ENCODE measurements around the gene TVP23B. TPM values are rescaled to one million over a fixed set of nuclear protein-coding genes. Genes with fewer than 3 reads are reported as not detected.
"Not testable (repeated sequence)": the region's sequence is repeated elsewhere in the genome, so short reads cannot be mapped to it uniquely, and the experiment has no call there.

Gene TVP23B
- total RNA-seq (10 to 100 TPM; 16.8 to 26.3 (median 21.9) TPM), polyA plus RNA-seq (10 to 100 TPM; 14.4 to 37.5 TPM)

GRCh38 chr17:18780991-18781718 is at the start of gene TVP23B:
Gene TVP23B, plus strand, starts transcription at chr17:18781183. Its CDS starts 111 bp downstream, at chr17:18781294.
- intact Hi-C loops (cut with DNase I); H3K9me3 ChIP-seq; H3K36me3 ChIP-seq; FAIRE-seq; H3K4me1 ChIP-seq; H3K27me3 ChIP-seq: not testable (repeated sequence)
- Histone ChIP-seq H3K27ac (peak within 1 kb of the TSS; percentile 51 to 86 (median 68)), H3K4me3 (peak within 1 kb of the TSS; percentile 28 to 56 (median 44))
- WGBS, 2 donors, result 1% methylated on average over 35 to 53 of the region's 56 CpGs
- ATAC-seq (peak; percentile 98 to 99 (median 99)), DNase-seq (peak; percentile 96 to 99 (median 97))

DNA sequence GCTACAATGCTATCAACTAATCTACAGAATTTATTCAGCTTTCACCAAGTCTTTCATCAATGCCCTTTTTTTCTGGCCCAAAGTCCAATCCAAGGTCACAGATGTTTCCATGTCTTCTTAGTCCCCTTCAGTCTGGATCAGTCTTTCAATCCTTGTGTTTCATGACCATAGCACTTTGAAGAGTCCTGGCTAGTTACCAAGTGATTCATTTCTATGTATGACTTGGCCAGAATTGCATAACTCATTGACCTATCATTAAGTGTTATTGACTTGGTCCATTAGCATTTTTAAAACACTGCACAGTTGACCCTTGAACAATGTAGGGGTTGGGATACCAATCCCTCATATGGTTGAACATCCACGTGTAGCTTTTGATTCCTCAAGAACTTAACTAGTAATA is 48.5 kb upstream of the TVP23B start:
- H3K9me3 ChIP-seq; H3K27ac ChIP-seq; H3K4me3 ChIP-seq; DNase-seq; H3K4me1 ChIP-seq; H3K36me3 ChIP-seq; H3K27me3 ChIP-seq; intact Hi-C loops (cut with DNase I); ATAC-seq; FAIRE-seq: not testable (repeated sequence)
- WGBS, 2 donors, result 72 to 76% methylated on average over 1 of the region's 1 CpG

DNA sequence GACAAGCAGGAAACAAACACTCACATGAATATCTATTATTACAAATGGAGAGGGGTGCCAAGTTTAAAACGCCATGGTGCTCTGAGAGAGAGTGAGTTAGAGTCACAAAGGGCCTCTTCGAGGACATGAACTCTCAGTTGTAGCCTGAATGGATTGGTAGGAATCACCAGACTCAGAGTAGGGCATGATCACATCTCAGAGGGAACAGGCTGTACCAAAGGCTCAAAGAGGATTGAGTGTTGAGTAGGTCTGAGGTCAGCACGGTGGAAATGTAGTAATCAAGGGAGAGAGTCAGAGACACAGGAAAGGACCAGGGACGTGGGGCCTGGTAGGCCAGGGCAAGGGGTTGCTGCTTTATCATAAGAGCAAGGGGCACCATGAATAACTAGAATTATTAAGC is 47.6 kb upstream of the TVP23B start:
- FAIRE-seq; H3K4me1 ChIP-seq; H3K27me3 ChIP-seq; intact Hi-C loops (cut with DNase I); H3K4me3 ChIP-seq; H3K36me3 ChIP-seq; ATAC-seq; H3K27ac ChIP-seq; H3K9me3 ChIP-seq; DNase-seq: not testable (repeated sequence)
- WGBS, 2 donors, result 70 to 87% methylated on average over 4 of the region's 4 CpGs

DNA sequence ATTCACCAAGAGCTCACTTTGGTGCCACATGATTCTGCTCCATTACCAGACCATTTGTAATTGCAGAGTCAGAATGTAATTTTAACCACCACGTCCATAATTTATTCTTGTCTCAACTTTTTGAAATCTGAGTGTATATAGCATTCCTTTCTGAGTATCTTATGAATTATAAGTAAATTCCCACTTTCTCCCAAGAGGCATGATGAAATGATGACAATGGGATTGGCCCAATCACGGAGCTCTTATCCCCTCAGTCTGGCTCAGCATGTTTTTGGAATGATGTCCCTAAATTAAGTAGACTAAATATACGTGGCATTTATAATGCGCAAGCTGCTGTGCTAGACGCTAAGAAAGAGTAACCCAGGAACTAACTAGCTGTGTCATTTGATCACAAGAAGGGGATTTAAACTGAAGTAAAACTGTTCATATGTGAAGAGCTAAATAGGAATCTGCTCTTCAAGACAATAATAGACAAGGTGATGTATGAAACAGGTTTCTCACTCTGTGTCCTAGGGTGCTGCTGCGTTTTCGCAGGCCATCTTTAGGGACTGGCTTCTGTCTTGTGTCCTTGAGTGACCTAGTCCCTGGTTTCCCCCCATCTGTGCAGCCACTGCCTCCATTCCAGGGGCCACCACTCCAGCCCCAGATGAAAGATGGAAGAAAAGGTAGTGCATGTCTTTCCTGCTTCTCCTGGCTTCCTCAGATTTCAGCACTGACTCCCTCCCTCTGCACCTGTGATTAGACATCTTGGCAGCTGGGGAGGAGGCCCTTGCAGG is 41.2 kb upstream of the TVP23B start:
- H3K4me3 ChIP-seq; DNase-seq; H3K36me3 ChIP-seq; H3K9me3 ChIP-seq; ATAC-seq; FAIRE-seq; H3K27ac ChIP-seq; intact Hi-C loops (cut with DNase I); H3K4me1 ChIP-seq; H3K27me3 ChIP-seq: not testable (repeated sequence)
- WGBS, 2 donors, result 77 to 84% methylated on average over 7 of the region's 7 CpGs

- H3K27me3 ChIP-seq; DNase-seq; H3K36me3 ChIP-seq; intact Hi-C loops (cut with DNase I); H3K27ac ChIP-seq; H3K9me3 ChIP-seq; FAIRE-seq; H3K4me3 ChIP-seq; ATAC-seq; H3K4me1 ChIP-seq: not testable (repeated sequence)
- WGBS, 2 donors, result 68 to 76% methylated on average over 2 to 3 of the region's 6 CpGs
Measured at GRCh38 chr17:18741228-18741627, 39.8 kb upstream of the TVP23B start.

DNA sequence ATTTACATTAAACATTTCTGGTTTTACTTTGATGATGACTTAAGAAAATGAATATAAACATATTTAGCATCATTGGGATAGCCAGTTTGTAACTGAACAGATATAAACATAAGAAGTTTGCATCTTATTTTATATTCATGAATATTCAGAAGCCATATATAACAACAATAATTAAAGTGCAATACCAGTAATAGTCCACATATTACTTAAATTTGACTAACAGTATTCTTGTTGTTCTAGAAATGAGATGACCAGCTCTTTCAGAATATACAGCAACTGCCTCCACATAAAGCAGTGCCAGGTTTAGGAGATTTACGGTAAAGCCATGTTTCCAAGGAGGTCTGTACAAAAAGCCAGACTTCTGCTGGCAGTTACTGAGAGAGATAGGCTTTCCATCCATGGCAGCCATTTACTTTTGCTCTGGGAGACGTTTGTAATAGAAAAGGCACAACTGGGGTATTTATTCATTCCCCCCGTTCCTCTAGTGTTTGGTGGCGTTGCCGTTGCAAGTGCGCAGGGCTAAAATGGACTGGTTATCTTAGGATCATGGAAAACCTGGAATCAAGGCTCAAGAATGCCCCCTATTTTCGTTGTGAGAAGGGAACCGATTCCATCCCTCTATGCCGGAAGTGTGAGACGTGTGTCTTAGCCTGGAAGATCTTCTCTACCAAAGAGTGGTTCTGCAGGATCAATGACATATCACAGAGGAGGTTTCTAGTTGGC is 37.1 kb upstream of the TVP23B start, which contains the start of gene FBXW10:
TSS of gene FBXW10 (plus strand) at position 356 of the 723 bp plus-strand sequence. CDS start at position 547, 191 bp downstream.
- DNase-seq; H3K4me1 ChIP-seq; H3K36me3 ChIP-seq; H3K27ac ChIP-seq; intact Hi-C loops (cut with DNase I); H3K4me3 ChIP-seq; H3K9me3 ChIP-seq; H3K27me3 ChIP-seq: not testable (repeated sequence)
- ATAC-seq (peak in 3 of 4 donors; percentile 81 to 89 (median 87)), FAIRE-seq (peak; percentile 69)
- WGBS, 2 donors, result 29 to 39% methylated on average over 8 to 9 of the region's 10 CpGs

DNA sequence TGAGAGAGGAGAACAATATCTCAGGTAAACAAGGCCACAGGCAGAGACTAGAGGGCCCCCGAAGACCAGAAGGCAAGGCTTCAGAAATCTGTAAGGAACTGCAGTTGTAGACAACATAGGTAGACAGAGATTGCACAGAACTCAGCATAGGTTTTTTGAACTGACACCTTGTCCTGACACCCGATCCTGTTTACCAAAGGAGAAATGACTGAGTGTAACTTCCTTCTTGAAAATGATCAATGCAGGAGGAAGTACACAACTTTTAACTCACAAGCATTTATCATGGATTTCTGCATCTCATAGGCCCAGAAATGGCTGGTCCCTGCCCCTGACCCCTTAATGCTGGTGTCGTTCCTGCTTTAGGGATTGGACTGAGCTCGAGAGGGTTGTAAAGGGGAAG is 36.3 kb upstream of the TVP23B start:
- FAIRE-seq; H3K27me3 ChIP-seq; H3K4me1 ChIP-seq; H3K9me3 ChIP-seq; DNase-seq; intact Hi-C loops (cut with DNase I); H3K27ac ChIP-seq; H3K36me3 ChIP-seq; H3K4me3 ChIP-seq: not testable (repeated sequence)
- 39% methylated on average over 3 to 4 of the region's 4 CpGs for WGBS, 2 donors
- peak in 3 of 4 donors; percentile 29 to 35 (median 35) for ATAC-seq

- ATAC-seq, FAIRE-seq: not testable (repeated sequence)
Measured at GRCh38 chr17:18746551-18746950, 34.4 kb upstream of the TVP23B start.

DNA sequence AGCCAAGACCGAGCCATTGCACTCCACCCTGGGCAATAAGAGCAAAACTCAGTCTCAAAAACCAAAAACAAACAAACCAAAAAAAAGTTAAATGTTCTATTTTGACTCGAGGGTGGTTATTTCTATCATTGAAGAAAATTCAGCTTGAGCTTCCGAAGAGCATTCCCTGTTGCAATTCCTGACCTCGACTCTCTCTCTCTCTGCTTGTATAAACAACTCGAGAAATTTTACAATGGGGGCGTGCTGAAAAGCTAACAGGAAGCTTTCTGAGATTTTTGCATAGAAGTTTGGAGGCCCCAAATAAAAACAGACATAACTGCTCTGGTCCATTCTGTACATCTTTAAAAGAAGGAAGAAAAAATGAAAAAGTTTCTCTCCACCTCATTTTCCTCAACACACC is 33.5 kb upstream of the TVP23B start:
- H3K27ac ChIP-seq; intact Hi-C loops (cut with DNase I); FAIRE-seq; H3K36me3 ChIP-seq; ATAC-seq; H3K9me3 ChIP-seq; H3K4me3 ChIP-seq; DNase-seq; H3K4me1 ChIP-seq; H3K27me3 ChIP-seq: not testable (repeated sequence)
- WGBS, 2 donors, result 66% methylated on average over 6 of the region's 6 CpGs

More at GRCh38 chr17:18746551-18746950, 34.4 kb upstream of the TVP23B start:
- H3K27me3 ChIP-seq; H3K27ac ChIP-seq; DNase-seq; H3K36me3 ChIP-seq; H3K4me3 ChIP-seq; H3K4me1 ChIP-seq; intact Hi-C loops (cut with DNase I); H3K9me3 ChIP-seq: not testable (repeated sequence)
- WGBS, 2 donors, result 37 to 45% methylated on average over 3 of the region's 3 CpGs

DNA sequence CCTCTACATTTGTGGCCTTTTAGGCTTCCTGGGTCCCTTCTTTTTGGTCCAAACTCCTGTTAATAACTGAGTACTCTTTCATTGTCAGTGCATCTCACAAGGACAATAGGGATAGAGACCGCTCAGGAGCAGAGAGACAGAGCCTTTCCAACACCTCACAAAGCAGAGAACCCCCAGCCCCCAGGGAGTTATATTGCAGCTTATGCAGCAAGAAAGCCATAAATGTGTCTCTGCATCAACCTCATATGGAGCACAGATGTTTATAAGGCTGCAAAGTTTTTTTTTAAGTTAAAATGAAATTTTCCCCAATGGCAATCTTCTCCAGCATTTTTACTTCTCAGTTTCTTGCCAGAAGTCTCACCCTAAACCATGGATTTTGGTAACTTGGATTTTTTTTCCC is 30.7 kb upstream of the TVP23B start:
- DNase-seq; ATAC-seq; H3K27me3 ChIP-seq; H3K36me3 ChIP-seq; H3K9me3 ChIP-seq; H3K4me3 ChIP-seq; intact Hi-C loops (cut with DNase I); H3K27ac ChIP-seq; FAIRE-seq; H3K4me1 ChIP-seq: not testable (repeated sequence)
- 92 to 96% methylated on average over 1 of the region's 1 CpG for WGBS, 2 donors

- H3K9me3 ChIP-seq; intact Hi-C loops (cut with DNase I); H3K4me3 ChIP-seq; DNase-seq; H3K4me1 ChIP-seq; H3K27me3 ChIP-seq; H3K36me3 ChIP-seq; H3K27ac ChIP-seq; FAIRE-seq: not testable (repeated sequence)
- WGBS, 2 donors, result 67 to 73% methylated on average over 5 of the region's 6 CpGs
- ATAC-seq, result peak in 3 of 4 donors; percentile 67 to 81 (median 71)
Measured at GRCh38 chr17:18753829-18754409, 27.1 kb upstream of the TVP23B start.

Data from pancreas (tissue), 10 donors.